GM12873 (cell line): ENCODE measurements around the gene PRF1.

Experiments
- TF ChIP-seq, protein P1 (sequence below): IDR thresholded peaks from 2 replicates; pipeline ENCODE4 v1.5.1; 2012; ENCODE audit warnings: low read depth, mild to moderate bottlenecking, moderate library complexity, low read length, control low read depth; ENCODE audit not compliant: insufficient read depth; ENCODE audit errors: missing control alignments

PRF1 gene

GRCh38 chr10:70561558-70561957 lies 41.0 kb downstream of the PRF1 start:
- TF ChIP-seq, protein P1, sequence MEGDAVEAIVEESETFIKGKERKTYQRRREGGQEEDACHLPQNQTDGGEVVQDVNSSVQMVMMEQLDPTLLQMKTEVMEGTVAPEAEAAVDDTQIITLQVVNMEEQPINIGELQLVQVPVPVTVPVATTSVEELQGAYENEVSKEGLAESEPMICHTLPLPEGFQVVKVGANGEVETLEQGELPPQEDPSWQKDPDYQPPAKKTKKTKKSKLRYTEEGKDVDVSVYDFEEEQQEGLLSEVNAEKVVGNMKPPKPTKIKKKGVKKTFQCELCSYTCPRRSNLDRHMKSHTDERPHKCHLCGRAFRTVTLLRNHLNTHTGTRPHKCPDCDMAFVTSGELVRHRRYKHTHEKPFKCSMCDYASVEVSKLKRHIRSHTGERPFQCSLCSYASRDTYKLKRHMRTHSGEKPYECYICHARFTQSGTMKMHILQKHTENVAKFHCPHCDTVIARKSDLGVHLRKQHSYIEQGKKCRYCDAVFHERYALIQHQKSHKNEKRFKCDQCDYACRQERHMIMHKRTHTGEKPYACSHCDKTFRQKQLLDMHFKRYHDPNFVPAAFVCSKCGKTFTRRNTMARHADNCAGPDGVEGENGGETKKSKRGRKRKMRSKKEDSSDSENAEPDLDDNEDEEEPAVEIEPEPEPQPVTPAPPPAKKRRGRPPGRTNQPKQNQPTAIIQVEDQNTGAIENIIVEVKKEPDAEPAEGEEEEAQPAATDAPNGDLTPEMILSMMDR, result no peak

- TF ChIP-seq, protein P1, result no peak
These were observed 41.5 kb downstream of the PRF1 start for GRCh38 chr10:70561070-70561469.

GRCh38 chr10:70560511-70560941 lies 42.0 kb downstream of the PRF1 start:
- TF ChIP-seq, protein P1, result no peak

- TF ChIP-seq, protein P1, result no peak
These were observed 42.7 kb downstream of the PRF1 start for GRCh38 chr10:70559861-70560260.

DNA sequence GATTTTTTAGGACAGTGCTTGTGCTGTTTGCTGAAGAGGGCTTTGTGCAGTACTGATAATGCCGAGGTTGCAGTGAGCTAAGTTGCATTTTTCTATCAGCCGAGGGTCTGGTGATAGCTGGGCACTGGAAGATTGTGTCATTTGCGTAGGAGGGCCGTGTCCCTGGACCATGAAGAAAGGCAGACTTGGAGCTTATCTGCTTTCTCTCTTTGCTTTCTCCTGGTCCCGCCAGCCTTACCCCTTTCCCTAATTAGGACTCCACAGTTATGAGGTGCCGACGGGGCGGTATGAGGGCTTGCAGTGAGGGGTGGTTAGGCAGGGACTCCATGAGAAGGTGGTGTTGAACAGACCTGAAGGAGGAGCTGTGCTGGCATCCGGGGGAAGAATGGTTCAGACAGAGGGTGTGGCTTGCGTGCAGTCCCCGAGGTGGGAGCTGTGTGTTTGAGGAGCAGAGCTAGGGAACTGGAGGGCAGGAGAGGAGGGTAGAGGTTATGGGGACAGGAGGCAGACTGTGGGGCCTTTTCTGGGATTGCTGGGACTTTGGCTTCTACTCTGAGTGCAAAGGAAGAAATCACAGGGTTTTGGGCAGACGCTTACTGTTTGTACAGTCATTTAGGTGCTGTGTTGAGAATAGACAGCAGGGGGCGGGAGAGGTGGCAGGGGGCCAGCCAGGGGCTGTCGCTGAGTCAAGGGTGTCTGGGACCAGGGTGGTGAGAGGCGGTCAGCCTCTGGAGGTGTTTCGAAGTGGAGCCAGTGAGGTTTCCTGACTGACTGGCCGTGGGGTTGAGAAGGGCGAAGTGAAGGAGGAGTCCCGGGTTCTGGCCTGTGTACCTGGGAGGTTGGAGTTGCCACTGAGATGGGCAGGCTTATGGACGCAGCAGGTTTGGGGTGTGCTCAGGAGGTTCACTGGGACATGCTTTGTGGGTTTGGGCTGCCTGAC lies 43.4 kb downstream of the PRF1 start:
- TF ChIP-seq, protein P1, result peak; percentile 66

GRCh38 chr10:70558295-70558694 lies 44.2 kb downstream of the PRF1 start:
- TF ChIP-seq, protein P1, result no peak

GRCh38 chr10:70557876-70558275 lies 44.7 kb downstream of the PRF1 start:
- TF ChIP-seq, protein P1, result no peak
